Measurements from ENCODE around the gene PPP6R1.

DNA sequence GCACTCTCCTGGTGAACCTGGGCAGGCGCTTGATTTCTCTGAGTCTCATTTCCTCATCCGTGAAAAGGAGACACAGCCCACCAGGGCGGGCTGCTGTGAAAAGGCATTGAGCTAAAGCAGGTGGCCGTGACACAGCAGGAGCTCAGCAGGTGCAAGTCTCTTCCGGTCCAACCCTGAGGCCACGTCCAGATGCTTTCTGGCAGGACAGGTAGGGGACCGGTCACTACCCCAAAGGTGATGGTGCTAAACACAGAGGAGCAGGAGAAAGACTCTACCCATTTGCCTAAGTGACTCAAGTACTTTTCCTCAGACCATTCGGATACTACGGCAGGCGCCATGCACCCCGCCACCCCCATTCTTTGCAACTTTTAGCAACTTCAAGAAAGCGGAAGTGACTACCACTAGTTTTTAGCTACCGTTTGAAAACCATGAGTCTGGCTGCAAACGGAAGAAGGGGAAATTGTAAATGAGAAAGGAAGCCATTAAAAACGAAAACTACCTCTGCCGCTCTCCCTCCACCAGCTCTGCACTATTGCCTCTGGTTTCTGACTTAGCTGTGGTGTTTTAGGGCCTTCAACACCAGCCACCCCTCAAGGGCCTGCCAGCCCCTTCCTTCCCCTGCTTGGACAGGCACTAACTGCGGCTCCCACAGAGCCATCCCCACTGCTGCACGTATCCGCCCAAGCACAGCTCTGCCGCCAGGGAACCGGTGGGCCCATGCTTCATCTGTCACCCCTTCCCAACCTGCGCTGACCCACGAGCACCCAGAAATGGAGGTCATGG is 4.8 kb downstream of the PPP6R1 start:
- TF ChIP-seq EP300 (IDR thresholded peaks at IDR 0.05; ENCODE audit: borderline replicate concordance in 1 of 2, low read depth in 1 of 2, low read length in 1 of 2) (no peak), TAF1 (IDR thresholded peaks at IDR 0.05; ENCODE audit: borderline replicate concordance, low read depth, low read length) (no peak), POLR2AphosphoS5 (IDR thresholded peaks at IDR 0.05; ENCODE audit: low read depth, low read length) (no peak), FOXM1 (IDR thresholded peaks at IDR 0.05; ENCODE audit: low read depth) (no peak), JUND (IDR thresholded peaks at IDR 0.05) (no peak)
- TF ChIP-seq, protein P1, sequence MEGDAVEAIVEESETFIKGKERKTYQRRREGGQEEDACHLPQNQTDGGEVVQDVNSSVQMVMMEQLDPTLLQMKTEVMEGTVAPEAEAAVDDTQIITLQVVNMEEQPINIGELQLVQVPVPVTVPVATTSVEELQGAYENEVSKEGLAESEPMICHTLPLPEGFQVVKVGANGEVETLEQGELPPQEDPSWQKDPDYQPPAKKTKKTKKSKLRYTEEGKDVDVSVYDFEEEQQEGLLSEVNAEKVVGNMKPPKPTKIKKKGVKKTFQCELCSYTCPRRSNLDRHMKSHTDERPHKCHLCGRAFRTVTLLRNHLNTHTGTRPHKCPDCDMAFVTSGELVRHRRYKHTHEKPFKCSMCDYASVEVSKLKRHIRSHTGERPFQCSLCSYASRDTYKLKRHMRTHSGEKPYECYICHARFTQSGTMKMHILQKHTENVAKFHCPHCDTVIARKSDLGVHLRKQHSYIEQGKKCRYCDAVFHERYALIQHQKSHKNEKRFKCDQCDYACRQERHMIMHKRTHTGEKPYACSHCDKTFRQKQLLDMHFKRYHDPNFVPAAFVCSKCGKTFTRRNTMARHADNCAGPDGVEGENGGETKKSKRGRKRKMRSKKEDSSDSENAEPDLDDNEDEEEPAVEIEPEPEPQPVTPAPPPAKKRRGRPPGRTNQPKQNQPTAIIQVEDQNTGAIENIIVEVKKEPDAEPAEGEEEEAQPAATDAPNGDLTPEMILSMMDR (IDR thresholded peaks at IDR 0.05): no peak
- TF ChIP-seq, protein P2, sequence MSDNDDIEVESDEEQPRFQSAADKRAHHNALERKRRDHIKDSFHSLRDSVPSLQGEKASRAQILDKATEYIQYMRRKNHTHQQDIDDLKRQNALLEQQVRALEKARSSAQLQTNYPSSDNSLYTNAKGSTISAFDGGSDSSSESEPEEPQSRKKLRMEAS (IDR thresholded peaks at IDR 0.05; ENCODE audit: low read depth): no peak
- TF ChIP-seq, protein P3, sequence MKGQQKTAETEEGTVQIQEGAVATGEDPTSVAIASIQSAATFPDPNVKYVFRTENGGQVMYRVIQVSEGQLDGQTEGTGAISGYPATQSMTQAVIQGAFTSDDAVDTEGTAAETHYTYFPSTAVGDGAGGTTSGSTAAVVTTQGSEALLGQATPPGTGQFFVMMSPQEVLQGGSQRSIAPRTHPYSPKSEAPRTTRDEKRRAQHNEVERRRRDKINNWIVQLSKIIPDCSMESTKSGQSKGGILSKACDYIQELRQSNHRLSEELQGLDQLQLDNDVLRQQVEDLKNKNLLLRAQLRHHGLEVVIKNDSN (IDR thresholded peaks at IDR 0.05; ENCODE audit: borderline replicate concordance, low read depth): no peak

Data from SK-N-SH (cell line).